ENCODE measurements around the gene TTC21B. TPM values are rescaled to one million over a fixed set of nuclear protein-coding genes. Genes with fewer than 3 reads are reported as not detected.

TTC21B gene
- total and polyA plus RNA-seq, 8 donors: 17.2 to 45.7 (median 41.7) TPM

GRCh38 chr2:165874445-165875039, 79.0 kb downstream of the TTC21B start:
- Histone ChIP-seq H3K4me1 (peaks cover 0 to 11% of the 10 kb centered on the region in 2 donors), H3K36me3 (peaks cover 0 to 2% of the 10 kb centered on the region in 2 donors), H3K9me3 (no peaks in the 10 kb centered on the region), H3K27ac (no peak overlapping the region), H3K27me3 (no peaks in the 10 kb centered on the region), H3K4me3 (no peak overlapping the region)
- intact Hi-C loops (cut with DNase I): loop anchor here in 1 of 2 donors (10.0 kb wide), 1 partner anchor 470 kb away; no protein-coding TSS in a partner anchor
- DNase-seq: peak in 2 of 4 donors; percentile 40 to 64
- peak; percentile 55 to 56 for TF ChIP-seq CTCF (IDR thresholded peaks at IDR 0.05)
- ATAC-seq: peak; percentile 95

DNA sequence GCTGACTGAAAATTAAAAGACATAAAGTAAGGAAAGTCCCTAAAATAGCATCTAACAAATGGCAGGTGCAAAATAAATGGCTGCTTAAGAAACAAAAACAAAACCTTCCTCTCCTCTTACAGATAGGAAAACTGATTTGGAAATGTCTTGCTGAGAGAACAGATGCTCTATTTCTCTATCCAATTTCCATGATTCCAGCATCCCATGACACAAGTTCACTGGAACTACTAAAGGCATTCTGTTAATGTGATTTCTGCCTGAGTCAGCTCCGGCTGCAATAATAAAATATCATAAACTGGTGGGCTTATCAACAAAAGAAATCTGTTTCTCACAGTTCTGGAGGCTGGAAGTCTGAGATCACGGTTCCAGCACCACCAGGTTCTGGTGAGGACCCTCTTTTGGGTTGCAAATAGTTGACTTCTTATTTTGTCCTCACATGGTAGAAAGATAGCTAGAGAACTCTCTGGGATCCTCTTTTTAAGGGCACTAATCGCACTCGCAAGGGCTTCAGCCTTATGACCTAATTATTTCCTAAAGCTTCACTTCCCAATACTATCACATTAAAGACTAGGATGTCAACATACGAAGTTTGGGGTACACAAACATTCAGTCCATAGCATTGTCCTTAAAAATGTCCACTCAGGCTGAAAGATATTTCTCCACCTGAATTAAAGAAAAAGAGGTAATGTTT, 81.3 kb downstream of the TTC21B start:
- TF ChIP-seq CTCF (IDR thresholded peaks at IDR 0.05): no peak

GRCh38 chr2:165871025-165871424, 82.6 kb downstream of the TTC21B start:
- Histone ChIP-seq H3K9me3 (no peaks in the 10 kb centered on the region), H3K36me3 (no peaks in the 10 kb centered on the region), H3K4me3 (no peak overlapping the region), H3K4me1 (no peaks in the 10 kb centered on the region), H3K27ac (no peak overlapping the region), H3K27me3 (no peaks in the 10 kb centered on the region)
- ATAC-seq: no peak
- no peak for TF ChIP-seq CTCF (IDR thresholded peaks at IDR 0.05)
- intact Hi-C loops (cut with DNase I): loop anchor here in 1 of 2 donors (10.0 kb wide), 1 partner anchor 466 kb away; no protein-coding TSS in a partner anchor
- no peak for DNase-seq

More for the DNA sequence above, 81.3 kb downstream of the TTC21B start:
- ATAC-seq (no peak), DNase-seq (no peak)
- Histone ChIP-seq H3K36me3 (no peaks in the 10 kb centered on the region), H3K4me3 (no peak overlapping the region), H3K9me3 (no peaks in the 10 kb centered on the region), H3K4me1 (peaks cover 0 to 4% of the 10 kb centered on the region in 2 donors), H3K27me3 (no peaks in the 10 kb centered on the region), H3K27ac (no peak overlapping the region)
- intact Hi-C loops (cut with DNase I): loop anchor here in 1 of 2 donors (10.0 kb wide), 1 partner anchor 467 kb away; no protein-coding TSS in a partner anchor

DNA sequence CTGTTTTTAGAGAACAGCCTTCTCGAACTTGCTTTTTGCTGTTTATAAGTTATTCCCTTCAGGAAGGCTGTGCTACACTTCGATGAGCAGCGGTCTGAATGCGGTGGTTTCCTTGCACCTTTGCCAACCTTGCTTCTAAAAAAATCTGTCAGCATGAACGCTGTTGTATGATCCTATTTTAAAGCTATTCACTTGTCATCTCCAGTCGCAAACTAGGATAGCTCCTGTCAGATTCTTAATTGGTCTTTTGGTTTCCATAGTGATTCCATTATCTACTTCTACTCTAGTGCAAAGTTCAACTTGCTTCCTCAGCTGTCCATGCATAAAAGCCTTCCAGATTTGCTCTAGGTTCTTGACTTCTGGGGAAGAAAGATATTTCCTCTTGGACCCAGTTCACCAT, 83.2 kb downstream of the TTC21B start:
- intact Hi-C loops (cut with DNase I): loop anchor here in 1 of 2 donors (10.0 kb wide), 1 partner anchor 466 kb away; no protein-coding TSS in a partner anchor
- Histone ChIP-seq H3K36me3 (no peaks in the 10 kb centered on the region), H3K27ac (no peak overlapping the region), H3K9me3 (no peaks in the 10 kb centered on the region), H3K27me3 (no peaks in the 10 kb centered on the region), H3K4me3 (no peak overlapping the region), H3K4me1 (no peaks in the 10 kb centered on the region)
- no peak for TF ChIP-seq CTCF (IDR thresholded peaks at IDR 0.05)
- DNase-seq (no peak), ATAC-seq (no peak)

GRCh38 chr2:165868211-165868610, 85.4 kb downstream of the TTC21B start:
- no peak for ATAC-seq
- Histone ChIP-seq H3K9me3 (no peaks in the 10 kb centered on the region), H3K4me3 (no peak overlapping the region), H3K36me3 (no peaks in the 10 kb centered on the region), H3K27me3 (no peaks in the 10 kb centered on the region), H3K27ac (no peak overlapping the region), H3K4me1 (no peaks in the 10 kb centered on the region)
- DNase-seq: no peak
- TF ChIP-seq CTCF (IDR thresholded peaks at IDR 0.05): no peak
- intact Hi-C loops (cut with DNase I): no loop called here
